ENCODE results near the gene NETO2.
"Not testable (repeated sequence)": the region's sequence is repeated elsewhere in the genome, so short reads cannot be mapped to it uniquely, and the experiment has no call there.

NETO2 gene

DNA sequence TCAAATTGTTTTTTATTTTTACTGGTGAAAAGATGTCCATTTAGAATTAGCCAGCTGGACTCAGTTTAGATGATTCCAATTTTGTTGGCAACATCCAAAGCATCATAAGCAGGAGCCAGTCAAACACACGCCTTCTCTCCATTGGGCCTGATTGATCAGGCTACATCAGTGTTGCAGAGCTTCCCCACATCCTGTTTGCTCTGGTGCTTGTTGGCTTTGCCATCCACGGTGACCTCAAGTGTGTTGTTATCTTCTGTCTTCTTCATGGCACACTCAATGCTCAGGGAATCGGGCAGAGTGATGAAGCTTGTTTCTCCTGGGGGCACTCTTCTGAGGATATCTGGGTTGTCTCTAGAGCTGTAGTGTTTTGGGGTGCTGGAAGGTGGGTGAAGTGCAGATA lies 6.3 kb upstream of the NETO2 start:
- Histone ChIP-seq H3K9ac (ENCODE audit: low read depth, low read length) (no peak overlapping the region), H3K36me3 (ENCODE audit: insufficient read depth, low read length) (no peaks in the 10 kb centered on the region), H3K4me3 (ENCODE audit: low read length) (no peak overlapping the region), H3K27me3 (ENCODE audit: control insufficient read depth, insufficient read depth, low read length) (no peaks in the 10 kb centered on the region), H3K9me3 (replicated peaks; ENCODE audit: low read length) (no peaks in the 10 kb centered on the region), H3K4me2 (ENCODE audit: low read length) (no peak overlapping the region), H3K4me1 (ENCODE audit: control insufficient read depth, insufficient read depth, low read length) (no peaks in the 10 kb centered on the region)

DNA sequence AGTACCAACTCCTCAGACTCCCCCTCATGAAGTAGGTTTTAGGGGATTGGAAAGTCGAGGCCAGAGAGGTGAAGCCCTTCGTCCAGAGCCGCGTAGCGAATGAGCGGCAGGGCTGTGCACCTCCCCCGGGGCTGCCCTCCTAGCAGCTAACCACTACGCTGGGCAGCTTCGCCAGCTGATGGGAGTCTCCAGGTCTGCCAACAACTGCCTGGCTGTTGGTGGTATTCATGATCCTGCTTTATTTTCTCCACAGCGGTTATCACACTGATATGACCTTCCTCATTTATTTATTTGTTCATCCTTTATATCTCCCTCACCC lies 773 bp upstream of the NETO2 start:
- Histone ChIP-seq H3K4me2 (ENCODE audit: low read length) (peak overlapping the region; percentile 95), H3K27me3 (ENCODE audit: control insufficient read depth, insufficient read depth, low read length) (no peaks in the 10 kb centered on the region), H3K4me1 (ENCODE audit: control insufficient read depth, insufficient read depth, low read length) (peaks cover 3% of the 10 kb centered on the region), H3K9ac (ENCODE audit: low read depth, low read length) (peak overlapping the region; percentile 79), H3K9me3 (replicated peaks; ENCODE audit: low read length) (no peaks in the 10 kb centered on the region), H3K36me3 (ENCODE audit: insufficient read depth, low read length) (no peaks in the 10 kb centered on the region), H3K4me3 (ENCODE audit: low read length) (peak overlapping the region; percentile 79)

DNA sequence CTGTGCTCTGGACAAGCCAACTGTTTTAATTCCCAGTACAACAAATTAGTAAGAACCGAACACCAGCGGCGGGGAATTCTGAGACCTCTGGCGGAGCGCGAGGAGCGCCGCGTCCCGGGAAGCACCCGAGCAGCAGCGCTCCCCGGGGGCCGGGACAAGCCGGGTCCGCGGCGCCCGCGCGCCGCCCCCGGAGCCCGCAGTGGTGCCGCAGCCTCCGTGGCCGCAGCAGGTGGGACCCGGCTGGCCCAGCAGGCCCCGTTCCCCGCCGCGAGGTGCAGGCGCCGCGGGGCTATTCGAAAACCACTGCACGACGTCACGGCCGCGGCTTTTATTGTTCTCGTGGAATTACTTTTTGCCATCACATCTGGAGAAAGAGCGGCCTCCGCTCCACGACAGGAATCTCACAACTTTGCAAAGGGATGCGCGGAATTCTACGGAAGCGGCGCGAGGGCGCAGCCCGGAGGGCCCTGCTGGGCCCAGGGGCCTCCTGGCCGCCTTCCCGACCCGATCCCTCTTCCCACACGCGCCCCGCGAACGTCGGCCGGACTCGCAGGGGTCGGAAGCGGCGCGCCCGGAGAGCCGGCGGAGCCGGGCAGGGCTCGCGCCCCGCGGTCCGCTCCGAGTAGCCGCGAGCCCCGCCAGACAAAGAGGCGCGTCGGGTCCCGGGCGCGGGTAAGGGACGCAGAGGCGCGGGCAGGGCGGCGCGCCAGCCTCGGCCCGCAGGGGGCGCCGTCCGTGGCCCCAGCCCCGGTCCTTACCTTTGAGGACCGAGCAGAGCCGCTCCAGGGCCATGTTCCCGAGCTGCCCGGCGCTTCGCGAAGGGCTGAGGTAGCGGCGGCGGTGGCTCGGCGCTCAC lies 696 bp downstream of the NETO2 start:
- peaks cover 3% of the 10 kb centered on the region for H3K4me1 ChIP-seq (ENCODE audit: control insufficient read depth, insufficient read depth, low read length)

DNA sequence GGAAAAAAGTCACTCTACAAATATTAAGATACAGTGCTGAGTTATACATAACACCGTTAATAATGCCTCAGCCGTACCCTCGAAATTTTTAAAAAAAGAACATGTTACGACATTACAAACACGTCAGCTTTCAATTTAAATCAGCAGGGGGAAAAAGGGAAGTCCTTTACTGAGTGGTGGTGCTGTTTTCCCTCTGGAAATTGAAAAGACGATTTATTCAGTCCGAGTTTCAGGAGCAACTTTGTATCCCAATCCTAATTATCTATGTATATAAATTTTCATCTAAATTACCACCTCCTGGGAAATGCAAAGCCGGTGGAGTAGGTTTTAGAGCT lies 1.3 kb downstream of the NETO2 start:
- no peaks in the 10 kb centered on the region for H3K9me3 ChIP-seq (replicated peaks; ENCODE audit: low read length)
- H3K4me3 ChIP-seq (ENCODE audit: low read length), result peak overlapping the region; percentile 79
- no peaks in the 10 kb centered on the region for H3K36me3 ChIP-seq (ENCODE audit: insufficient read depth, low read length)
- no peaks in the 10 kb centered on the region for H3K27me3 ChIP-seq (ENCODE audit: control insufficient read depth, insufficient read depth, low read length)
- H3K4me1 ChIP-seq (ENCODE audit: control insufficient read depth, insufficient read depth, low read length), result peaks cover 3% of the 10 kb centered on the region
- H3K9ac ChIP-seq (ENCODE audit: low read depth, low read length), result peak overlapping the region; percentile 79
- H3K4me2 ChIP-seq (ENCODE audit: low read length), result peak overlapping the region; percentile 95

More for the DNA sequence above, 696 bp downstream of the NETO2 start:
- no peaks in the 10 kb centered on the region for H3K9me3 ChIP-seq (replicated peaks; ENCODE audit: low read length)
- H3K36me3 ChIP-seq (ENCODE audit: insufficient read depth, low read length), result no peaks in the 10 kb centered on the region
- H3K4me2 ChIP-seq (ENCODE audit: low read length), result peak overlapping the region; percentile 95
- H3K4me3 ChIP-seq (ENCODE audit: low read length), result peak overlapping the region; percentile 79
- H3K9ac ChIP-seq (ENCODE audit: low read depth, low read length), result peak overlapping the region; percentile 79
- no peaks in the 10 kb centered on the region for H3K27me3 ChIP-seq (ENCODE audit: control insufficient read depth, insufficient read depth, low read length)

DNA sequence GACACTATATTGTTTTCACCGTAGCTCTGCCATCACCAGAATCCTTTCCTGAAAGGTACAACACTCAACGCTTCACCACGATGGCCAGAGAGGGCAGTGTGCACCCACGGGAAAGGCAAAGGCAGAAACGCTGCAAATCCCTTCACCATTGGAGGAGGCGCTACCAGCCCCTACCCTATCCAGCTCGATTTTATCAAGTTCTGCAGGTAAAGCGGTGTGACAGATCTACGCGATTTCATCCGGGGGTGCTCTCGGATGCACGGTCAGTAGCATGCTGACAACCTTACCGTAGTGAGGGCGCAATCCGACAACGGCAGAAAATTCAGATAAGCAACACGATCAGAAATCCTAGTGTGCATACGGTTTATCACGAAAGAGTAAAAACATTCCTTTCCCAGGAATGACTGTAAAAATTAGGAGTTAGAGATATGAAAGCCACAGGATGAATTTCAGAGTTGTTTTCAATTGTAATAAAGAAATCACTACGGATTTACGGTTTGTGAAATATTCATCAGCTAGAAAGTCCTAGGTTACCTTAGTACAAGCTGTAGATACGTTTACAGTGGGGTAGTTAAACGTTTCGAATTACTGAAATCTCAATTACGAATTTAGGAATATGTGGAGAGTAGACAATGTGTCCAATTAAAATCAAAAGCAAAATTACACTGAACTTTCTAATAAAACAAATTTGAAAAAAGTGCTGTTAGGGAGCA lies 1.8 kb downstream of the NETO2 start:
- Histone ChIP-seq H3K9ac (ENCODE audit: low read depth, low read length) (peak overlapping the region; percentile 79), H3K4me3 (ENCODE audit: low read length) (peak overlapping the region; percentile 79), H3K9me3 (replicated peaks; ENCODE audit: low read length) (no peaks in the 10 kb centered on the region)

DNA sequence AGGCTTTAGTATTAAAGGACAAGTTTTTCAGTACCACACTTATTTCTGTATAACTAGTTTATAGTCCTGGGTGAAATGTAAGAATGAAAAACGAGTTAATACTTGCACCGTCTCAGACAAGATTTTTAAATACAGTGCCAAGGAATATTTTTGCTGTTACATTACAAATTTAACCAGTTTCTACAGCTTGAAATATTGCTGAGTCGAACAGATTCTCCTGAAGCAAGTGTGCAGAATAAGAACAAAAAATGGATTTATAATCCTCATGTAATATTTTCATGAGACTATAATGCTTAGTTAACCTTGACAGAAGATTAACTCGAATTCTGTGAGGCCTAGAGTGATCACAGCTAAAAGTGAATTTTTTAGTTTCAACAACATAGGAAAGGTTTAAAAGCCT lies 3.1 kb downstream of the NETO2 start:
- no peak overlapping the region for H3K4me2 ChIP-seq (ENCODE audit: low read length)
- no peak overlapping the region for H3K4me3 ChIP-seq (ENCODE audit: low read length)
- H3K36me3 ChIP-seq (ENCODE audit: insufficient read depth, low read length), result no peaks in the 10 kb centered on the region
- no peaks in the 10 kb centered on the region for H3K27me3 ChIP-seq (ENCODE audit: control insufficient read depth, insufficient read depth, low read length)
- peaks cover 9% of the 10 kb centered on the region for H3K4me1 ChIP-seq (ENCODE audit: control insufficient read depth, insufficient read depth, low read length)
- H3K9me3 ChIP-seq (replicated peaks; ENCODE audit: low read length), result no peaks in the 10 kb centered on the region
- H3K9ac ChIP-seq (ENCODE audit: low read depth, low read length), result no peak overlapping the region

More for the DNA sequence above, 1.8 kb downstream of the NETO2 start:
- Histone ChIP-seq H3K36me3 (ENCODE audit: insufficient read depth, low read length) (no peaks in the 10 kb centered on the region), H3K4me1 (ENCODE audit: control insufficient read depth, insufficient read depth, low read length) (peaks cover 3% of the 10 kb centered on the region), H3K4me2 (ENCODE audit: low read length) (peak overlapping the region; percentile 95), H3K27me3 (ENCODE audit: control insufficient read depth, insufficient read depth, low read length) (no peaks in the 10 kb centered on the region)

DNA sequence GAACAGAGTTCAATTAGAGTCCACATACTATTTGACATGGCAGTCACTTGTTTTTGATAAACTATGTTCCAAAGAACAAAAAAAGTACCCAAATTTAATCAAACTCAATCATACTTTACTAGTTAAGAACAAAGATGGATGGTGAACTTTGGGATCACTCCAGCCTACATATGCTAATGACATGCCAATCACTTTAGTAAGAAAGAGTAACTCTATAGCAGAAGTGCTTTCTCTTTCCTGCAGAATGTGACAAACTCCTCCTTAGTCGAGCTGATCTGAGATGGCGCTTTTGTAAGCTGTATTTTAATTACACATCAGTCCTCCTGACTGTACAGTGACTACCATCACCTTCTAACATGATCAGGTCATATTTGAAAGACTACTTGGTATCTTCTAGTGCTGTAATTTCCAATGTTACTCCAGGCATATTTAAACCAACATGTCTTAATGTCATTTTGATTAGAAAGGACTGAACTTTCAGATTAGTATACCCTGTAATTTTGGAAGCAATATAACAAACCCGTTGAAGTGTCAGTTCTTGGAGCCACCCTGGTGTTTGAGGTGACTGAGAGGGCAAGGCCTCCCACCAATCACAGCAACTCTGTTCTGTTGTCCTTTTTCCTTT lies 4.1 kb downstream of the NETO2 start:
- Histone ChIP-seq H3K4me3 (ENCODE audit: low read length) (no peak overlapping the region), H3K9ac (ENCODE audit: low read depth, low read length) (no peak overlapping the region)

DNA sequence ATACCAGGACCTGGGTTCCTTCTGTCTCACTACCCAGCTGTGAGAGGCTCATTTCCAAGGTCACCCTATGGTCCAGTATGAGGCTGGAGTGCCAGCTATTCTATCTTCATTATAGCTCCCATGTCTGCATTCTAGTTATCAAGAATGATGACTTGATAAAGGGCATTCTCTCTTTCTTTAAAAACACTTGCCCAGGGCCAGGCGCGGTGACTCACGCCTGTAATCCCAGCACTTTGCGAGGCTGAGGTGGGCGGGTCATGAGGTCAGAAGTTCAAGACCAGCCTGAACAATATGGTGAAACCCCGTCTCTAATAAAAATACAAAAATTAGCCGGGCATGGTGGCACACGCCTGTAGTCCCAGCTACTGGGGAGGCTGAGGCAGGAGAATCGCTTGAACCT lies 5.8 kb downstream of the NETO2 start:
- H3K9ac ChIP-seq (ENCODE audit: low read depth, low read length); H3K4me2 ChIP-seq (ENCODE audit: low read length); H3K27me3 ChIP-seq (ENCODE audit: control insufficient read depth, insufficient read depth, low read length); H3K4me3 ChIP-seq (ENCODE audit: low read length); H3K36me3 ChIP-seq (ENCODE audit: insufficient read depth, low read length); H3K4me1 ChIP-seq (ENCODE audit: control insufficient read depth, insufficient read depth, low read length); H3K9me3 ChIP-seq (replicated peaks; ENCODE audit: low read length): not testable (repeated sequence)

More for the DNA sequence above, 4.1 kb downstream of the NETO2 start:
- Histone ChIP-seq H3K4me2 (ENCODE audit: low read length) (no peak overlapping the region), H3K4me1 (ENCODE audit: control insufficient read depth, insufficient read depth, low read length) (peaks cover 9% of the 10 kb centered on the region), H3K9me3 (replicated peaks; ENCODE audit: low read length) (no peaks in the 10 kb centered on the region), H3K27me3 (ENCODE audit: control insufficient read depth, insufficient read depth, low read length) (no peaks in the 10 kb centered on the region), H3K36me3 (ENCODE audit: insufficient read depth, low read length) (no peaks in the 10 kb centered on the region)

DNA sequence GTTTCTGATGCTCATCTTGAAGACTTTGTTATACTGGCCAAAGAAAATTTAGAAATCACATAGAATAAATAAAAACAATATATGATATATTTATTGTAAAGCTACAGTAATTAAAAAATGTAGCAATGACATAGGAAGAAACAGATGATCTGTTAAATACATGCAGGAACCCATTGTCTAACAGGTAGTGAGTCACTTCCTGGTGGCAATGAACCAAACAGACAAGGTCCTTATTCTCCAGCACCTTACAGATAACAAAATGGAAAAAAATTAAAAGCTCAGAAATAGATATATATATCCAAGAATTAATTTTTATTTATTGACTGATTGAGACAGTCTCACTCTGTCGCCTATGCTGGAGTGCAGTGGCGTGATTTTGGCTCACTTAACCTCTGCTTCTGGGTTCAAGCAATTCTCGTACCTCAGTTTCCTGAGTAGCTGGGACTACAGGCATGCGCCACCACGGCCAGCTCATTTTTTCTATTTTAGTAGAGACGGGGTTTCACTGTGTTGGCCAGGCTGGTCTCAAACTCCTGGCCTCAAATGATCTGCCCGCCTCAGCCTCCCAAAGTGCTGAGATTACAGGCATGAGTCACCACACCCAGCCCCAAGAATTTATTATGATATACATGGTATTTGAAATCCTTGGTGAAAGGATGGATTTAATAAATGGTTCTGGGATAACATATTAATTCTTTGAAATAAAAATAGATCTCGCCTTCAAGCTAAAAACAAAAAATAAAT lies 7.5 kb downstream of the NETO2 start:
- Histone ChIP-seq H3K27me3 (ENCODE audit: control insufficient read depth, insufficient read depth, low read length) (no peaks in the 10 kb centered on the region), H3K36me3 (ENCODE audit: insufficient read depth, low read length) (no peaks in the 10 kb centered on the region), H3K9ac (ENCODE audit: low read depth, low read length) (no peak overlapping the region), H3K4me3 (ENCODE audit: low read length) (no peak overlapping the region), H3K4me2 (ENCODE audit: low read length) (no peak overlapping the region), H3K4me1 (ENCODE audit: control insufficient read depth, insufficient read depth, low read length) (peaks cover 9% of the 10 kb centered on the region), H3K9me3 (replicated peaks; ENCODE audit: low read length) (no peaks in the 10 kb centered on the region)

DNA sequence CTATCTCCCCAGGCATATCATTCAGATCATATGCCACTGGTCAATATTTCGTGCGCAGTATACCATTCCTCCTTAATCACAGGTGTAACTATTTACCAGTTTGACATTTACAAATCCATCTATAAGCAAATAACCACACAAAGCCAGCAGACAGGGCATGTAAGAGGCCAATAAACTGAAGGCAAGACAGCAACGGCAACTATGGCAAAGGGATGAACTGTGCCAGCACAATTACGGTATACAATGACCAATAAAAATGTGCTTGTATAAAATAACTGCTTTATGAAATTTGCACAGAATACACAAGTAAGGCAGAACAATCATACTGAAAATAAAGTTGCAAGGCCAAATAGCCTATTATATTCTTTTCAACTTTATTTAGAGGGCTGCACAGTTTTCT lies 9.2 kb downstream of the NETO2 start:
- no peak overlapping the region for H3K4me2 ChIP-seq (ENCODE audit: low read length)
- no peaks in the 10 kb centered on the region for H3K27me3 ChIP-seq (ENCODE audit: control insufficient read depth, insufficient read depth, low read length)
- H3K9me3 ChIP-seq (replicated peaks; ENCODE audit: low read length), result no peaks in the 10 kb centered on the region
- peaks cover 6% of the 10 kb centered on the region for H3K4me1 ChIP-seq (ENCODE audit: control insufficient read depth, insufficient read depth, low read length)
- H3K9ac ChIP-seq (ENCODE audit: low read depth, low read length), result no peak overlapping the region
- no peak overlapping the region for H3K4me3 ChIP-seq (ENCODE audit: low read length)
- H3K36me3 ChIP-seq (ENCODE audit: insufficient read depth, low read length), result no peaks in the 10 kb centered on the region

DNA sequence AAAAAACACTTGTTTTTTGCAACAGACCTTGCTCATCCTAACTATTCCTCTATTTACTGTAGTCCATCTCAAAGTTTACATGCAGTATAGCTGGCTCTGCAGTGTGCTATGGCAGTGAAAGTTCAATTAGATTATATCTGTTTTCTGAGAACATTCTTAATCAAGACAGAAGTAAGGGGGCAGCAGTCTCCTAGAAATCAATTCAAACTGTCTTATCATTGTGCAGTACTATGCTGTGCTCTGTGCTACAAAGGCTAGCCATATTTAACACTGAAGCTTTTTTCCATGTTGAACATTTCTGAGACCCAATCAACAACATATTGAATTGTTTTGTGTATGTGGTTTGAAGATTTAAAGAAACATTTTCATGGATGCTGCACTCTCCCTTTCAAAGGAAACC lies 11.4 kb downstream of the NETO2 start:
- H3K9ac ChIP-seq (ENCODE audit: low read depth, low read length), result no peak overlapping the region
- no peak overlapping the region for H3K4me3 ChIP-seq (ENCODE audit: low read length)
- no peaks in the 10 kb centered on the region for H3K9me3 ChIP-seq (replicated peaks; ENCODE audit: low read length)
- no peaks in the 10 kb centered on the region for H3K27me3 ChIP-seq (ENCODE audit: control insufficient read depth, insufficient read depth, low read length)
- H3K36me3 ChIP-seq (ENCODE audit: insufficient read depth, low read length), result no peaks in the 10 kb centered on the region
- H3K4me1 ChIP-seq (ENCODE audit: control insufficient read depth, insufficient read depth, low read length), result peaks cover 6% of the 10 kb centered on the region
- H3K4me2 ChIP-seq (ENCODE audit: low read length), result no peak overlapping the region
